Measurements from ENCODE around the gene DUSP3. TPM values are rescaled to one million over a fixed set of nuclear protein-coding genes. Genes with fewer than 3 reads are reported as not detected.

The DUSP3 gene
- total and polyA plus RNA-seq, 9 donors, result 13.4 to 60.4 (median 33.0) TPM

DNA sequence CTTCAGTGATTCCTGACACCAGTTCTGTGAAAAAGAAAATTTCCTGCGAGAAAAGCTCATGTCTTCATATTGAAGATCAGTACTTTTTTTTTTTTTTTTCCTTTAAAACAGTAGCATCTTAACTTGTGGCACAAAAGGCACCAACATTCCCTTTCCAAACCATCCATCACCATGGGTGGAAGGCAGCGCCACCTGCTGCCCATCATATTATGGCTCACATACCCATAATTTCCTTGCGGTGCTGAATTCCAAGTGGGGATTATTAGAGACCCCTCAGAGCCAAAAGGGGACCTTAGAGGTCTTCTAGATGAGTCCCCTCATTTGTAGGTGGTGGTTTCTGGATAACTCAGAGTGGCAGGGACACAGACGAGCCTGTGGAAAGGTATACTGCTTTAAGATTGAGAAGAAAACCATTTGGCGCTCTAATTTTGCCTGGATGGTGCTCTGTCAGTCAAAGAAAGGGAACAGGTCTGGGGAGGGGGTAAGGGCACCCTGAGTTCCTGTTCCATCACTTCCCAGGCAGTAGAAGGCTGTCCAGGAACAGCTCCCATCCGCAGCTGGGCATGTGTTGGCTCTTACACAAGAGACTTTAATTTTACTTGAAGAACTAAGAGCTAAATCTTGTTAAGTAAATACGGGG, 12.2 kb downstream of the DUSP3 start:
- intact Hi-C loops (cut with DNase I), result loop anchor here in 1 of 4 donors (10.0 kb wide), 1 partner anchor 192 kb away; no protein-coding TSS in a partner anchor
- no peaks in the 10 kb centered on the region for H3K36me3 ChIP-seq
- no peaks in the 10 kb centered on the region for H3K9me3 ChIP-seq
- no peak overlapping the region for H3K4me3 ChIP-seq
- peak in 4 of 5 donors; percentile 29 to 70 (median 57) for DNase-seq
- H3K27me3 ChIP-seq, result no peaks in the 10 kb centered on the region
- no peak overlapping the region for H3K27ac ChIP-seq
- TF ChIP-seq, protein P1, sequence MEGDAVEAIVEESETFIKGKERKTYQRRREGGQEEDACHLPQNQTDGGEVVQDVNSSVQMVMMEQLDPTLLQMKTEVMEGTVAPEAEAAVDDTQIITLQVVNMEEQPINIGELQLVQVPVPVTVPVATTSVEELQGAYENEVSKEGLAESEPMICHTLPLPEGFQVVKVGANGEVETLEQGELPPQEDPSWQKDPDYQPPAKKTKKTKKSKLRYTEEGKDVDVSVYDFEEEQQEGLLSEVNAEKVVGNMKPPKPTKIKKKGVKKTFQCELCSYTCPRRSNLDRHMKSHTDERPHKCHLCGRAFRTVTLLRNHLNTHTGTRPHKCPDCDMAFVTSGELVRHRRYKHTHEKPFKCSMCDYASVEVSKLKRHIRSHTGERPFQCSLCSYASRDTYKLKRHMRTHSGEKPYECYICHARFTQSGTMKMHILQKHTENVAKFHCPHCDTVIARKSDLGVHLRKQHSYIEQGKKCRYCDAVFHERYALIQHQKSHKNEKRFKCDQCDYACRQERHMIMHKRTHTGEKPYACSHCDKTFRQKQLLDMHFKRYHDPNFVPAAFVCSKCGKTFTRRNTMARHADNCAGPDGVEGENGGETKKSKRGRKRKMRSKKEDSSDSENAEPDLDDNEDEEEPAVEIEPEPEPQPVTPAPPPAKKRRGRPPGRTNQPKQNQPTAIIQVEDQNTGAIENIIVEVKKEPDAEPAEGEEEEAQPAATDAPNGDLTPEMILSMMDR (IDR thresholded peaks at IDR 0.05), result peak; percentile 41 to 56 (median 48)
- TF ChIP-seq EP300 (IDR thresholded peaks at IDR 0.05) (no peak), POLR2A (IDR thresholded peaks at IDR 0.05) (no peak)
- H3K4me1 ChIP-seq (ENCODE audit: insufficient read depth), result no peaks in the 10 kb centered on the region
- 54 to 58% (median 55%) methylated on average over 7 of the region's 7 CpGs for WGBS, 3 donors

DNA sequence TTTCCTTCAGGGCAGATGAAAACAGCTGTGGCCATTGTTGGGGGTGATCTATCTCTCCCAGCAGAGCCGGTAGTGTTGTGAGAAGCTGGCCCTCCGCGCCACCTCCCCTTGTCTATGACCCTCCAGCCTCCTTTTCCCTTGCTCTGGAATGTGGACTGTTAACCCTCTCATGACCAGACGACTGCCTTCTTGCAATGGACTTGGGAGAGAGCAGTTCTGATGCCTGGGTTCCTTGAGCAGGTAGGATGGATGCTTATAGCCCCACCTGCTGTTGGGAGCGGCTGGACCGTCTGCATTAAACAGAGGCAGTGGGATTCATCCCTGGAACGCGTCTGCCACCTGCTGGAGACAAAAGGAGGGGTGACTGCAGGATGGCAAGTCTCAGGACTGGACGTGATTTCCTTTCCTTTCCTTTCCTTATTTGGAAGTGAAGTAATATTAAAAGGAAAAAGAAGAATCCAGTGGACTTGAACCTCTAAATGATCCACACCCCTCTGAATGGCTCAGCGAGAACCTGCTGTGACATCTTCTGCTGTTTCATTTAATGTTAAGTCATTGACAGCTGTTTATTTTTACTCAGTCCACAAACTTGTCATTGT, 18.4 kb downstream of the DUSP3 start:
- intact Hi-C loops (cut with DNase I), result loop anchor here in 1 of 4 donors (10.0 kb wide), 1 partner anchor 186 kb away; no protein-coding TSS in a partner anchor
- 0 to 2% (median 1%) methylated on average over 10 of the region's 10 CpGs for WGBS, 3 donors

DNA sequence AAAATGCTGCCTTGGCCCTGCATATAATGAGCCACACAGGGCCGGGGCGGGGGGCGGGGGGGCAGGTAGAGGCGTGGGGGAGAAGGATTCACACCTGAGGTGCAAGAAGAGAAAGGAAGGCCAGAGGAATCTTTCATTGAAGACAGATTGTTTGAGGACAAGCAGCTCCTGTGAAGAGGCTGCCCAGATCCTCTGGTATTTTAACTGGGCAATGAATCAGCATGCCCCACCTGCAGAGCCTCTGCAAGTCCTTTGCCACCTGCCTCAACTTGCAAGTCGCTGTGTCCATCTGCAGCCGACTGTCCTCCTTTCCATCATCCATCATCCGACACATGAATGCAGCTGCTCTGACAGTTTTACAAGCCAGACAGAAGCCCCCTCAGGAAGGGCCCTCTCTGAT, 18.9 kb downstream of the DUSP3 start:
- H3K36me3 ChIP-seq, result no peaks in the 10 kb centered on the region
- TF ChIP-seq, protein P1 (IDR thresholded peaks at IDR 0.05), result no peak
- TF ChIP-seq EP300 (IDR thresholded peaks at IDR 0.05) (no peak), POLR2A (IDR thresholded peaks at IDR 0.05) (no peak)
- H3K4me1 ChIP-seq (ENCODE audit: insufficient read depth), result peaks cover 4% of the 10 kb centered on the region
- no peak overlapping the region for H3K4me3 ChIP-seq
- no peaks in the 10 kb centered on the region for H3K9me3 ChIP-seq
- intact Hi-C loops (cut with DNase I), result loop anchor here (2.0 to 10.0 kb wide), 6 partner anchors 48 to 185 kb away; no protein-coding TSS in a partner anchor
- WGBS, 3 donors, result 42 to 57% (median 46%) methylated on average over 7 of the region's 7 CpGs
- DNase-seq, result no peak
- no peaks in the 10 kb centered on the region for H3K27me3 ChIP-seq
- no peak overlapping the region for H3K27ac ChIP-seq

More for the DNA sequence above, 18.4 kb downstream of the DUSP3 start:
- Histone ChIP-seq H3K27ac (no peak overlapping the region), H3K4me1 (ENCODE audit: insufficient read depth) (peaks cover 2% of the 10 kb centered on the region), H3K4me3 (no peak overlapping the region), H3K27me3 (no peaks in the 10 kb centered on the region), H3K36me3 (no peaks in the 10 kb centered on the region), H3K9me3 (no peaks in the 10 kb centered on the region)
- peak; percentile 84 to 93 (median 90) for DNase-seq
- TF ChIP-seq, protein P1 (IDR thresholded peaks at IDR 0.05), result peak; percentile 85 to 94 (median 88)
- TF ChIP-seq EP300 (IDR thresholded peaks at IDR 0.05), result no peak
- no peak for TF ChIP-seq POLR2A (IDR thresholded peaks at IDR 0.05)

- Histone ChIP-seq H3K27ac (no peak within 1 kb of the TSS), H3K4me1 (ENCODE audit: insufficient read depth) (peaks cover 4% of the 10 kb centered on the region), H3K27me3 (no peaks in the 10 kb centered on the region), H3K4me3 (no peak within 1 kb of the TSS), H3K36me3 (no peaks in the 10 kb centered on the region), H3K9me3 (no peaks in the 10 kb centered on the region)
- WGBS, 3 donors, result 45 to 58% (median 54%) methylated on average over 24 of the region's 24 CpGs
- intact Hi-C loops (cut with DNase I), result loop anchor here (2.0 to 10.0 kb wide), 6 partner anchors 46 to 184 kb away; no protein-coding TSS in a partner anchor
- DNase-seq, result no peak
- no peak for TF ChIP-seq EP300 (IDR thresholded peaks at IDR 0.05)
- no peak for TF ChIP-seq POLR2A (IDR thresholded peaks at IDR 0.05)
- TF ChIP-seq, protein P1 (IDR thresholded peaks at IDR 0.05), result no peak
Measured at GRCh38 chr17:43758497-43759174, 20.1 kb downstream of the DUSP3 start, which contains the start of gene SOST. Gene SOST, minus strand, starts transcription at chr17:43758791. Its CDS starts 50 bp downstream, at chr17:43758741.

Data from ovary (tissue), 9 donors.